Upper lobe of right lung (tissue), 1 donor: ENCODE measurements around the gene SULT1C2. TPM values are rescaled to one million over a fixed set of nuclear protein-coding genes. Genes with fewer than 3 reads are reported as not detected.

Experiments
- ATAC-seq: fragments of 200-7000 bp; cut with Tn5 transposase; one replicate; pipeline ENCODE4 v1.9.1; 2020; ENCODE audit warnings: mild to moderate bottlenecking, moderate library complexity
- DNase-seq: peaks from one replicate; pipeline ENCODE4 v3.0.0-alpha.2; 2020
- H3K27ac ChIP-seq: fragments of 200-600 bp; one replicate; pipeline ENCODE4 v1.8.0; 2022
- H3K27me3 ChIP-seq: fragments of 200-600 bp; one replicate; pipeline ENCODE4 v1.8.0; 2022; ENCODE audit warnings: mild to moderate bottlenecking
- H3K36me3 ChIP-seq: fragments of 200-600 bp; one replicate; pipeline ENCODE4 v1.8.0; 2022
- H3K4me1 ChIP-seq: fragments of 200-600 bp; one replicate; pipeline ENCODE4 v1.8.0; 2022
- H3K4me3 ChIP-seq: fragments of 200-600 bp; one replicate; pipeline ENCODE4 v1.8.0; 2022; ENCODE audit warnings: mild to moderate bottlenecking
- H3K9me3 ChIP-seq: fragments of 200-600 bp; one replicate; pipeline ENCODE4 v1.8.0; 2022
- intact Hi-C: fragments of 100-400 bp; cut with DNase I; formaldehyde crosslinking; loops from one replicate; pipeline ENCODE4 v1.11.0; 2022
- total RNA-seq: library from RNA; stranded (reverse); fragmentation: NEBNext Ultra II Directional; extraction: Animal tissue kit (Norgen Biotek cat#: 25700); gene quantifications from one replicate; pipeline ENCODE4 v1.2.1, GENCODE V29; 2021
- TF ChIP-seq, protein P1 (sequence below): fragments of 200-600 bp; IDR thresholded peaks from one replicate; pipeline ENCODE4 v1.8.0; 2022; ENCODE audit warnings: antibody characterized with exemption
- donor health status: DM: no; HTN: yes; CAD: no; lungs with severe emphysema.

Gene SULT1C2
- total RNA-seq, 1 donor from 2014 or later = 5.8 TPM

DNA sequence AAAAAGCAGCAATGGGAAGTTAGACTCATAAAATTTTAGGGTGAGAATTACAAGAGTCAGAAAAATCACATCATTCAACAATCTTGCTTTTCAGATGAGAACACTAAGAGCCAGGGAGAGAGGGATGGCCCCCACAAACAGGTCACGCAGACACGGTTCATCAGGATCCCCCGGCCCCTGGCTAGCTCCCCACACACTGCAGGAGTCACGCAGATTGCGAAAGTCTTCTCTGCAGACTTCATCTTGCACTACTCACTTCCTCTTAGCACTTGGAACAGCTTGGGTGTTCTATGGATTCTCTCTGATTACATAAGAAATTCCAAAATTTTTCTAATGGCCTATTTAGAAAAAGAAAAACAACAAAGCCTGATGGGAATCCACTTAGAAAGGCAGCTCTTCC, 21.6 kb upstream of the SULT1C2 start:
- Histone ChIP-seq H3K4me3 (no peak overlapping the region), H3K27ac (peak overlapping the region; percentile 47), H3K36me3 (no peaks in the 10 kb centered on the region), H3K9me3 (no peaks in the 10 kb centered on the region), H3K4me1 (no peaks in the 10 kb centered on the region), H3K27me3 (no peaks in the 10 kb centered on the region)
- TF ChIP-seq, protein P1, sequence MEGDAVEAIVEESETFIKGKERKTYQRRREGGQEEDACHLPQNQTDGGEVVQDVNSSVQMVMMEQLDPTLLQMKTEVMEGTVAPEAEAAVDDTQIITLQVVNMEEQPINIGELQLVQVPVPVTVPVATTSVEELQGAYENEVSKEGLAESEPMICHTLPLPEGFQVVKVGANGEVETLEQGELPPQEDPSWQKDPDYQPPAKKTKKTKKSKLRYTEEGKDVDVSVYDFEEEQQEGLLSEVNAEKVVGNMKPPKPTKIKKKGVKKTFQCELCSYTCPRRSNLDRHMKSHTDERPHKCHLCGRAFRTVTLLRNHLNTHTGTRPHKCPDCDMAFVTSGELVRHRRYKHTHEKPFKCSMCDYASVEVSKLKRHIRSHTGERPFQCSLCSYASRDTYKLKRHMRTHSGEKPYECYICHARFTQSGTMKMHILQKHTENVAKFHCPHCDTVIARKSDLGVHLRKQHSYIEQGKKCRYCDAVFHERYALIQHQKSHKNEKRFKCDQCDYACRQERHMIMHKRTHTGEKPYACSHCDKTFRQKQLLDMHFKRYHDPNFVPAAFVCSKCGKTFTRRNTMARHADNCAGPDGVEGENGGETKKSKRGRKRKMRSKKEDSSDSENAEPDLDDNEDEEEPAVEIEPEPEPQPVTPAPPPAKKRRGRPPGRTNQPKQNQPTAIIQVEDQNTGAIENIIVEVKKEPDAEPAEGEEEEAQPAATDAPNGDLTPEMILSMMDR = no peak
- intact Hi-C loops = no loop called here
- ATAC-seq = peak; percentile 67
- no peak for DNase-seq

DNA sequence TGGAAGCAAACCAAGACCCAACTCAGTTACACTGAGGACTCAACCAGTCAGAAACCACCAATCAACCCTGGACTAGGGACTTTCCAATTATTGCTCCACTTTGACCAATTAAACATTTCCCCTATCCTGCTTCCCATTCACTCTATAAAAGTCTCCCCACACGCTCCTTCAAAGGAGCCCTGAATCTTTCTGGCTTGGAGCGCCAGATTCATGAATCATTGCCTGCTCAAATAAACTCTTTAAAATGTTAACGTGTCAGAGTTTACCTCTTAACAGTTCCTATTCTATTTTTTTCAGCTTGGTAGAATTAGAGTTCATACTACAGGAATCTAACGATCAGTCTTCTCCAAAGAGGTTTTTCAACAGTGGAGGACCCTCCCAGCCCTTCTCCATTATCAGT, 20.7 kb upstream of the SULT1C2 start:
- Histone ChIP-seq H3K4me1 (no peaks in the 10 kb centered on the region), H3K27me3 (no peaks in the 10 kb centered on the region), H3K9me3 (no peaks in the 10 kb centered on the region), H3K4me3 (no peak overlapping the region), H3K36me3 (no peaks in the 10 kb centered on the region), H3K27ac (peak overlapping the region; percentile 47)
- intact Hi-C loops = no loop called here
- TF ChIP-seq, protein P1 = no peak
- ATAC-seq = peak; percentile 20
- DNase-seq = no peak

DNA sequence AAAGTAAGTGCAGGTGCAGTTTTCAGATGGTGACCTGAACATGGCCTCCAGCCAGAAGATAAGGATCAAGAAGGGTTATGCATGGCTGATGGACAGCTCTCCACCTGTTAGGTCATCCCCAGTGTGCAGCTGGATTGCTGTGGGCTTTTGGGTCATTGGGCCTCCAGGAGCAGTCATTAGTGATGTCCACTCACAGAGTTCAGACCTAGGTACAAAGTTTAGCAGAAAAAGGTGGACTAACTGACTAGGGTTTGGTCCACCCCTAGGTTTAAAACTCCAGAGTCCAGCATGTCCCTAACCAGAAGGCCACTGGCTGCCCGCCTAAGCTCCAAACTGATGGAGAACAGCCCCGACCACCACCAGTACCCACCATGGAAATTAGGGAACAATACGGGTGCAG, 18.3 kb upstream of the SULT1C2 start:
- ATAC-seq (no peak), DNase-seq (no peak)
- no peaks in the 10 kb centered on the region for H3K27me3 ChIP-seq
- no peaks in the 10 kb centered on the region for H3K4me1 ChIP-seq
- no peak overlapping the region for H3K27ac ChIP-seq
- TF ChIP-seq, protein P1 = no peak
- no peaks in the 10 kb centered on the region for H3K36me3 ChIP-seq
- H3K4me3 ChIP-seq = no peak overlapping the region
- no peaks in the 10 kb centered on the region for H3K9me3 ChIP-seq
- intact Hi-C loops = no loop called here

DNA sequence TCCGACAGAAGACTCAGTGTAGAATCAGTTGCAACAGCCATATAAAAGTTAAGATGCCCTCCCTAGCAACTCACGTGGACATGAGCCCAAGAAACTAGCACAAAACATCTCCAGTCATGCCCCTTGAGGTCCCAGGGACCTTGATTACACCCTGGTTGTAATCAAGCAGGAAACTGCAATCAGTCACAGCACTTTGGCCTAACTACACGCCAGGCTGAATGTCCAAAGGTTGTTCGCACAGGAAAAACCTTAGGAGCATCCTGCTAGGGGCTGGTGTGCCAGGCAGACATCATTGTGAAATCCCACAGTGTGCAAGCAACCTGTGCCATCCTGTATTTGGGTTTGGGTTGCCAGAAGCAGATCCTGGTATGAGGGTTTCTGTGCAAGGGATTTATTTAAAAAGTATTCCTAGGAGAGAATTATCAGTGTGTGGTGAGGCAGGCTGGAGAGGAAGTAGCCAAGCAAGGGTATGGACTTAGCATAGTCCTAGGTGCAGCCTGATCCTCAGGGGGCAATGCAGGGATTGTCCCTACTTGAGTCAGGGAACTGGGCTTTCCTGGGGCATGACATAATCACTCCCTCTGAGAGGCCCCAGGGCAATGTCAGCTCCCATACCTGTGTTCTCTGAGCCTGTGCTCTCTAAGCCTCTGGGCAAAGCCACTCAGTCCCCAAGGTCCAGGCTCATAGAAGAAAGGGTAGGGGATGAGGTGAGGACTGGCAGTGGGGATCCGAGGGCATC, 17.8 kb upstream of the SULT1C2 start:
- Histone ChIP-seq H3K4me3 (no peak overlapping the region), H3K27me3 (no peaks in the 10 kb centered on the region), H3K36me3 (no peaks in the 10 kb centered on the region), H3K9me3 (no peaks in the 10 kb centered on the region), H3K4me1 (no peaks in the 10 kb centered on the region), H3K27ac (no peak overlapping the region)
- DNase-seq = no peak
- ATAC-seq = no peak
- intact Hi-C loops = no loop called here
- TF ChIP-seq, protein P1 = no peak

DNA sequence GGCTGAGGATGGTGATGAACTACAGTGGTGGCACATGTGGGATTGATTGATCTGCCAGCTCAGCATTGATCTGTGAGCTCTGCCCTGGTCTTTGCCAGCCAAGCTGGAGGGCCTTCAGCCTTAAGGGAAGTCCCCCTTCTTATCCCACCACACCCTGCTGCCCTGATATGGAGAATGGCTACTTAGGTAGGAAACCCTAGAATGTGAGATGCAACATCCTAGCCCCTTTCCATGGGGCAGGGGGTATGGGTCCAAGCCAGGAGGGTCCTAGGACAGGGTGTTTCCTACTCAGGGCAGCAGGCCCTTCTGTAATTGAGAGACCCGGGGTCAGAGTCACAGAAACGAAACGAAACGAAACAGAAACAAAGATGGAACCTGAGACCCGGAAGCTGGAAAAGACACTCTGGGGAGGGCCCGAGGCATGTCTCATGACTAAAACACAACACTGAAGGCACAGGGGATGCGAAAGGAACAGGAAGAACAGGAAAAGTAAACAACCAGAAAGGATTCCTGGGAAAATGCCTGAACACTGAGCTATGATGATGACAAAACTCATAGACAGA, 16.9 kb upstream of the SULT1C2 start:
- ATAC-seq (no peak), DNase-seq (no peak)
- H3K4me3 ChIP-seq = no peak overlapping the region
- intact Hi-C loops = no loop called here
- H3K27ac ChIP-seq = no peak overlapping the region
- H3K4me1 ChIP-seq = no peaks in the 10 kb centered on the region
- no peaks in the 10 kb centered on the region for H3K27me3 ChIP-seq
- H3K9me3 ChIP-seq = no peaks in the 10 kb centered on the region
- TF ChIP-seq, protein P1 = no peak
- no peaks in the 10 kb centered on the region for H3K36me3 ChIP-seq
